GM21717 (cell line): Measurements from ENCODE around the gene ARSB.

ENCODE experiments used
- ATAC-seq: cut with Tn5 transposase; IDR thresholded peaks from one replicate; pipeline ENCODE4 v1.9.1; 2021; ENCODE audit warnings: mild to moderate bottlenecking, moderate library complexity; ENCODE audit not compliant: unreplicated experiment

Gene ARSB

GRCh38 chr5:78731884-78732283, 253.2 kb downstream of the ARSB start:
- ATAC-seq: no peak

DNA sequence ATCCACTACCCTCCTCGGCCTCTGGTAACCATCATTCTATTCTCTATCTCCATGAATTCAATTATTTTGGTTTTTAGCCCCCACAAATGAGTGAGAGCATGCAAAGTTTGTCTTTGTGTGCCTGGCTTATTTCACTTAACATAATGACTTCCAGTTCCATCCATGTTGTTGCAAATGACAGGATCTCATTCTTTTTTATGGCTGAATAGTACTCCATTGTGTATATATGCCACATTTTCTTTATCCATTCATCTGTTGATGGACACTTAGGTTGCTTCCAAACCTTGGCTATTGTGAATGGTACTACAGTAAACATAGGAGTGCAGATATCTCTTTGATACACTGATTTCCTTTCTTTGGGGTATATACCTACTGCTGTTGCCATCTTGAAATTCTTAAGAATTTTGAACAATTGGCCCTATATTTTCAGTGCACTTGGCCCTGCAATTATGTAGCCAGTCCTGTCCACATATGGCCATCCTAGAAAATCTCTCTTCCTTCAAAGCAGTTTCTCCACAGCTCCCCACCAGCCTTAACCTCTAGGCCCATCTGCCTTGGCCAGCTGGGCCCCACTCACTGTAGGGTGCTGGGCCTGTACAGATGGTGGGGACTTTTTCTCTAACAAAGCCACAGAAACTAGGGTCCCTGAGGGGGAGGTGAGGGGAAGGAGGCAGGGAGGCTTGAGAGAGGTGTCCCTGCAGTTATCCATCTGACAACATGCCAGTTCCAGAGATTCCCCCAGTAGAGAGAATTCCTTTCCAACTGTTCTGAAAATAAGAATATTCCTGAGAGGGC, 254.6 kb downstream of the ARSB start:
- no peak for ATAC-seq

GRCh38 chr5:78727786-78728761, 257.0 kb downstream of the ARSB start:
- ATAC-seq: peak; percentile 83
